Uterus (tissue), 2 donors: ENCODE data around the gene SASH1.

Experiments used
- POLR2A ChIP-seq, 2 donors: fragments of 450-650 bp; IDR thresholded peaks; one replicate each; pipeline ENCODE4 v1.6.1; 2016; ENCODE audit warnings: antibody characterized with exemption in 2 of 2, mild to moderate bottlenecking in 1 of 2, moderate library complexity in 1 of 2
- TF ChIP-seq, protein P1 (sequence below), 4 experiments: fragments of 200-600 bp in 2 of 4; fragments of 450-650 bp in 2 of 4; sonication (generic) in 2 of 4; IDR thresholded peaks; one replicate each; pipeline ENCODE4 v1.5.1; 2016 to 2019; ENCODE audit warnings: antibody characterized with exemption in 4 of 4, mild to moderate bottlenecking in 2 of 4, moderate library complexity in 1 of 4

DNA sequence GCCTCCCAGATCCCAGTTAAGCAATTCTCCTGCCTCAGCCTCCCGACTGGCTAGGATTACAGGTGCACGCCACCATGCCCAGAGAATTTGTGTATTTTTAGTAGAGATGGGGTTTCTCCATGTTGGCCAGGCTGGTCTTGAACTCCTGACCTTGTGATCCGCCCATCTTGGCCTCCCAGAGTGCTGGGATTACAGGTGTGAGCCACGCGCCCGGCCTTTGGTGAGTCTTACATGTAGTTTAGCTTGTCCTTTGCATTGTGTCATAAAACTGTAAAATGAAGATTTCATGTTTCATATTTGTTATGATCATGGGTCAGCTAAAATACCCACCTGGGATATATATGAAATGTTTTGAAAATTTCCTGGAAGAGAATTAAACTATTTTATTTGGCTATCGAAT is 183.5 kb downstream of the SASH1 start:
- TF ChIP-seq, protein P1, sequence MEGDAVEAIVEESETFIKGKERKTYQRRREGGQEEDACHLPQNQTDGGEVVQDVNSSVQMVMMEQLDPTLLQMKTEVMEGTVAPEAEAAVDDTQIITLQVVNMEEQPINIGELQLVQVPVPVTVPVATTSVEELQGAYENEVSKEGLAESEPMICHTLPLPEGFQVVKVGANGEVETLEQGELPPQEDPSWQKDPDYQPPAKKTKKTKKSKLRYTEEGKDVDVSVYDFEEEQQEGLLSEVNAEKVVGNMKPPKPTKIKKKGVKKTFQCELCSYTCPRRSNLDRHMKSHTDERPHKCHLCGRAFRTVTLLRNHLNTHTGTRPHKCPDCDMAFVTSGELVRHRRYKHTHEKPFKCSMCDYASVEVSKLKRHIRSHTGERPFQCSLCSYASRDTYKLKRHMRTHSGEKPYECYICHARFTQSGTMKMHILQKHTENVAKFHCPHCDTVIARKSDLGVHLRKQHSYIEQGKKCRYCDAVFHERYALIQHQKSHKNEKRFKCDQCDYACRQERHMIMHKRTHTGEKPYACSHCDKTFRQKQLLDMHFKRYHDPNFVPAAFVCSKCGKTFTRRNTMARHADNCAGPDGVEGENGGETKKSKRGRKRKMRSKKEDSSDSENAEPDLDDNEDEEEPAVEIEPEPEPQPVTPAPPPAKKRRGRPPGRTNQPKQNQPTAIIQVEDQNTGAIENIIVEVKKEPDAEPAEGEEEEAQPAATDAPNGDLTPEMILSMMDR (IDR thresholded peaks at IDR 0.05), result no peak
- no peak for TF ChIP-seq POLR2A (IDR thresholded peaks at IDR 0.05)
